Suppressor macrophage treated with lipopolysaccharide for 1 hour (primary cell): ENCODE results near the gene PGPEP1.
"Not testable (repeated sequence)": the region's sequence is repeated elsewhere in the genome, so short reads cannot be mapped to it uniquely, and the experiment has no call there.

Experiments used
- DNase-seq, 3 donors: peaks; one replicate each; pipeline ENCODE4 v3.0.0-alpha.2; 2020 to 2022

The PGPEP1 gene

GRCh38 chr19:18364826-18365528 is 24.6 kb downstream of the PGPEP1 start:
- peak; percentile 75 to 87 (median 77) for DNase-seq

GRCh38 chr19:18366021-18366435 is 25.6 kb downstream of the PGPEP1 start:
- peak; percentile 76 to 86 (median 85) for DNase-seq

GRCh38 chr19:18368504-18369222 is 28.3 kb downstream of the PGPEP1 start:
- no peak for DNase-seq

- no peak for DNase-seq
Measured at GRCh38 chr19:18373407-18373891, 33.1 kb downstream of the PGPEP1 start.

GRCh38 chr19:18373892-18374629 is 33.7 kb downstream of the PGPEP1 start:
- DNase-seq: peak; percentile 97 to 99 (median 98)

- DNase-seq: no peak
Measured at GRCh38 chr19:18377026-18377425, 36.6 kb downstream of the PGPEP1 start.

GRCh38 chr19:18379803-18380747 is 39.7 kb downstream of the PGPEP1 start:
- DNase-seq: peak; percentile 81 to 85 (median 83)

- no peak for DNase-seq
Measured at GRCh38 chr19:18380843-18381242, 40.4 kb downstream of the PGPEP1 start.

- DNase-seq: not testable (repeated sequence)
Measured at GRCh38 chr19:18383622-18384021, 43.2 kb downstream of the PGPEP1 start.

GRCh38 chr19:18384775-18385174 is 44.4 kb downstream of the PGPEP1 start:
- no peak for DNase-seq

- DNase-seq: no peak
Measured at GRCh38 chr19:18385359-18385674, 44.9 kb downstream of the PGPEP1 start.

GRCh38 chr19:18385675-18386542 is 45.5 kb downstream of the PGPEP1 start, which contains the start of gene GDF15:
TSS of gene GDF15 (plus strand) at chr19:18386158. CDS start at chr19:18386190, 32 bp downstream.
- peak; percentile 76 to 80 (median 77) for DNase-seq

- peak in 1 of 3 donors; percentile 40 for DNase-seq
Measured at GRCh38 chr19:18386543-18387271, 46.3 kb downstream of the PGPEP1 start.

- DNase-seq: peak; percentile 85 to 90 (median 90)
Measured at GRCh38 chr19:18388100-18388959, 47.9 kb downstream of the PGPEP1 start.

GRCh38 chr19:18388960-18389725 is 48.7 kb downstream of the PGPEP1 start:
- DNase-seq: no peak

GRCh38 chr19:18389726-18390064 is 49.3 kb downstream of the PGPEP1 start:
- DNase-seq: no peak

- no peak for DNase-seq
Measured at GRCh38 chr19:18390065-18390907, 49.9 kb downstream of the PGPEP1 start.
